ENCODE results near the gene GMCL2.

DNA sequence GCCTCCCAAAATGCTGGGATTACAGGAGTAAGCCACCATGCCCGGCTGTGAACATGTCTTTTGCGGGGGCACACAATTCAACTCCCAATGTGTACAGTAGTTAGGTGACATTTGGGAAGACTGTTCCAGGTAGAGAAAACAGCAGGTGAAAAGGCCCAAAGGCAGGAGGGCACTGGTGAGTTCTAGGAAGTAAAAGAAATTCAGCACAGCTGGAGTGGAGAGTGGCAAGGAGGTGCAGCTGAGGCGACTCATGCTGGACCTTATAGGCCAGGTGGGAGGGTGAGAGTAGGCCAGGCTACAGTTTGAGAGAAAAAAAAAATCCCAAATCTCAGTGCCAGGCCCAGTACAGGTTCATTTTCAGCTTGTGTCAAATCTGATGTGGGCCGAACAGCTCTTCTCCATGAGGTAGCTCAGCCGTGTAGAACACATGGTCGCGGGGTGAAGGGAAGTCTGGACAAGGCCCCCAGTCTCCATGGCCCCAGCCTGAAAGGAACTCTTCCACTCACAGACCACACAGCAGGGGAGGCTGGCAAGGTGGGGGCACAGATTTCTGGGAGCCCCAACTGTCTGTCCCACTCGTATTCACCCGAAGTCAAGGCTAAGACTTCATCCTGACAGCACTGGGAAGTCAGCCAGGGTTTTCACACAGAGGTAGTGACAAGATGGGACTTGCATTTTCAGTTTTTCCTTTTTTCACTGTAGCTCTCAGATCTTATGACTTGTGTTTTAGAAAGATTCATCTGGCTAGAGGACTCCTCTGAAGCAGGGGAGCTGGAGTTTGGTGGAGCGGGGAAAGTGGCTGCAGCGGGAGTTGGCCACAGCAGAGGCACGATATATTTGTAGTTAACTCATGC, 12.6 kb upstream of the GMCL2 start:
- no peak for TF ChIP-seq CTCF (IDR thresholded peaks at IDR 0.05)
- TF ChIP-seq POLR2A (IDR thresholded peaks at IDR 0.05) = no peak
